DMS79 (cell line): ENCODE data around the gene PTPRT.

ENCODE experiments used
- DNase-seq: peaks from one replicate; lab custom pipeline; 2025; lab: John Stamatoyannopoulos, UW

The PTPRT gene

GRCh38 chr20:42714298-42715141, 475.2 kb downstream of the PTPRT start:
- DNase-seq, result no peak

DNA sequence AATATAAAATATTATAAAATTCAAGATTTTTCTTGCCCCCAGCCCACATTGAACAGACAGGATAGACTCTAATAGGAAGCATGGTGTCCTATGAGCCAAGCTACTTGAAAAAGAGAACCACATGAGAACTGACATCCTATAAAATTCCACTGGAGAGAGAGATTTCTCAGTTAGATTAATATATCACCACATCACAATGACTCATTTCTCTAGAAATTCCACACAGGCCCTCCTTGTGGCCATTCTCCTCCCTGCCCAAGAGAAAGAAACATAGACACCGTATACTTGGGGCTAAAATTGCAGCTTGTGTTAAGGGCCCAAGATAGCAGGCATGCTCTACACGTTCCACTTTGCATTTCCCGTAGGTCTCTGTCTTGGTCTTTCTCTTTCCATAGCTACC, 481.4 kb downstream of the PTPRT start:
- no peak for DNase-seq

GRCh38 chr20:42706759-42707158, 482.9 kb downstream of the PTPRT start:
- DNase-seq, result no peak

DNA sequence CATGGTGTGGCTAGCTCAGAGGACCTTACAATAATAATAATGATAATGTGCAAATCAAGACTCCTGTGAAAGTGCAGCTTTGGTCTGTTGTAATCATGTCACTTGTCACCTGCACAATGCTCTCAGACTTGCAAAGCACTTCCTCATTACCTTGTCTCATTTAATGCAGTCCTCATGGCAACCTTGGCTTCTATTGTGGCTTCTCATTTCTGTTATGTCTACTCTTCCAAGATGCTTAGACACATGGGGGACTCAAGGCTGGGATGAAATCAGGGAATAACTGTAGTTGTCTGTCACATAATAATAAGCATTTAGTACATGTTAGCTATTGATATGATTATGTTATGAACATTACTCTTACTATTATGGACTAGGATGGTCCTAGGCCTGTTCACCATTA, 484.2 kb downstream of the PTPRT start:
- no peak for DNase-seq

GRCh38 chr20:42703744-42704143, 486.0 kb downstream of the PTPRT start:
- DNase-seq, result no peak

- DNase-seq, result no peak
Measured at GRCh38 chr20:42701948-42702347, 487.8 kb downstream of the PTPRT start.

GRCh38 chr20:42700372-42700771, 489.3 kb downstream of the PTPRT start:
- no peak for DNase-seq

GRCh38 chr20:42697962-42698361, 491.7 kb downstream of the PTPRT start:
- DNase-seq, result no peak

GRCh38 chr20:42690842-42691437, 498.8 kb downstream of the PTPRT start:
- DNase-seq, result no peak

DNA sequence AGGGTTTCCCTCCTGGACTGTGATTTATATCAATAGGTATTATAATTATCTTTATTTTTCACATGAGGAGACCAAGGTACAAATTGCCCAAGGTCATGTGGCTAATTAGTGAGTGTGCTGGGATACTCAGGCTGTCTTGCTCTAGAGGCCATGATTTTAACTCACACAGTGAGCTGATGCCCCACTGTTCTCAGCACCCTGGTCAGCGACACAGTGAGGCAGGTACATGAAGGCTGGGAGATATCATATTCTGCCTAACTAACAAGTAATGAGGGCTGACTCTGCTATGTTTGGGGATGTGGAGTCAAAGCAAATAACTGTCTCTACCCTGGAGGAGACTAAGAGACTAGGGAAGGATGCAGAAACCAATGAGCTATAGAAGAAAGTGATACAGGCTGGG, 501.1 kb downstream of the PTPRT start:
- no peak for DNase-seq

- DNase-seq, result no peak
Measured at GRCh38 chr20:42686057-42686456, 503.6 kb downstream of the PTPRT start.

GRCh38 chr20:42678895-42679294, 510.8 kb downstream of the PTPRT start:
- DNase-seq, result no peak

GRCh38 chr20:42656130-42656529, 533.6 kb downstream of the PTPRT start:
- DNase-seq, result no peak

DNA sequence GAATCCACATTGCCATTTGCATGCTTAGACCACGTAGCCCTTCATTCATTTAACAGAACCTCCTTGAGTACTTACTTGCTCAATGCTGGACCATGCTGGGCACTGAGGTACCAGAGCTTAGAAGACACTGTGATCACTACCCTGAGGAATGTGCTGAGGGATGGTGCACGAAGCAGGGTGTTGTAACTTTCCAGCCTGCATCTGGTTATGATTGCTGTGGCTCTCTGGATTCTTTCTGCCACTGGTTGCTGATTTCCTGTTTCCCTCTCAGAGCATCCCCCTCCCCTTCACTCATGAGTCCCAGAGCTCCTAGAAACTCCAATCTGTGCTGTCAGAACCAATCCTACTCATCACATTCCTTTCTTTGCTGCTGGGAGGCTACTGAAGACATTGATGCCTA, 537.4 kb downstream of the PTPRT start:
- DNase-seq, result no peak

- DNase-seq, result no peak
Measured at GRCh38 chr20:42650191-42650746, 539.4 kb downstream of the PTPRT start.

- no peak for DNase-seq
Measured at GRCh38 chr20:42649748-42650147, 540.0 kb downstream of the PTPRT start.

GRCh38 chr20:42646250-42646649, 543.5 kb downstream of the PTPRT start:
- no peak for DNase-seq

GRCh38 chr20:42641886-42642285, 547.8 kb downstream of the PTPRT start:
- no peak for DNase-seq

DNA sequence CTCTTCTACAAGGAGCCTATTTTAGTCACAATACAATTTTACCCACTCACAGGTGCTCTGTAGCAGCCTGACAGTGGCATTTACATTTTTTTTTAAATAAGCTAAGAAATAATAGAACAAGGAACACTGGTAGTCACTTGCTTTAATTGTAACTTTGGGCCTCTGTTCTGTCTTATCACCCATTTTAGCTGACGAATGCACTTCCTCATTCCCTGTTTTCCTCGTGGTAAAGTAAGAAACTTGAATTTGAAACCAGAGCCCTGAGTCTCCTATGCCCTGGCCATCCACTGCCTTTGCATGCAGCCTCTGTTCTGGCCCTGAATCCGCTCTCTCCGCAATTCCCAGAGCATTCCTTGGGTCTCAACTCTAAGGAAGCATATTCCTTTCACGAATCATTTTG, 550.6 kb downstream of the PTPRT start:
- DNase-seq, result no peak

DNA sequence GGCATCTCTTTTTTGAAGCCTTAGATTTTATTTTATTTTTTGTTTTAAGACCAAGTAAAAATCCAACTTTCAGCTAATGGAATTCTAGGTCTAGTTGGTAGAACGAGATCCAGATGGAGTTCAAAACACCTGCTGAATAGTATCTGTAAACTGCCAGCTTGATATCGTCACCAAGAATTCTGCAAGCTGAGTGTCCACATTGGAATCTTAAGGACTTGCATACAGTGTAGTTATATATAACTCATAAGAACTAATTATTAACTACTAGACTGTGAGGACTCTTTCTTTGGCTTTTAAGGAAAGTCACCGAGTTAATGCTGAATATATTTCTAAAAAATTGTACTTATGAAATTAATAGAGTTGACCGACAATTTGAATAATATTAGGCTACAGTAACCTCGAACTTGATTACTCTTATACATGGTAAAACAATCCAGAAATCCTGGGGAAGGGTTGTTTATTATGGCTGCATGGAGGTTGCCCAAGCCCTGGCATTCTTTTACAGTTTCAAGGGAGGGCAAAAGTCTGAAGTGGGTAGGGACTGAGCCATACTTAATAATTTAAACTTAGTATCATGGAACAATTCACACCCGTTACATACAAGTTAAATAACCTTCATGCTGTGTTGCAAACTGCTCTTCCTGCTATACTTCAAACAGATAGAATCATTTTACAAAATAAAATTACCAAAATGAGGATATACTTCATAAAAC, 553.9 kb downstream of the PTPRT start:
- DNase-seq, result no peak

DNA sequence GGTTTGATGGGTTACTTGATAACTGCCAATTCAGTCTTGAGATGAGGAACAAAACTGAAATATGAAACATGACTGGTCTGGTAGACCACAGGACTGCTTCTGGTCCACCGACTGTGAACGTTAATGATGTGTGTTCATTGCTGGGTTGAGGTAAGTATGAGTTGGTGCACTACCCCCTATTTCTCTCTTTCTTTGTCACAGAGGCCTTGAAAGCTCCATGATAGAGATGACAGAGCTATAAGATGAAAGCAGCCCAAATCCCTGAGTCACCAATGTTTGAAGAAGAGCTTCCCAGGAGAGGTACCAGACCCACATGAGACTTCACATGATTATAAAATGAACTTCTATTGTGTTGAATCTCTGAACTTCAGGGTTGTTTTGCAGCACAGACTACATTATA, 555.5 kb downstream of the PTPRT start:
- DNase-seq, result no peak

DNA sequence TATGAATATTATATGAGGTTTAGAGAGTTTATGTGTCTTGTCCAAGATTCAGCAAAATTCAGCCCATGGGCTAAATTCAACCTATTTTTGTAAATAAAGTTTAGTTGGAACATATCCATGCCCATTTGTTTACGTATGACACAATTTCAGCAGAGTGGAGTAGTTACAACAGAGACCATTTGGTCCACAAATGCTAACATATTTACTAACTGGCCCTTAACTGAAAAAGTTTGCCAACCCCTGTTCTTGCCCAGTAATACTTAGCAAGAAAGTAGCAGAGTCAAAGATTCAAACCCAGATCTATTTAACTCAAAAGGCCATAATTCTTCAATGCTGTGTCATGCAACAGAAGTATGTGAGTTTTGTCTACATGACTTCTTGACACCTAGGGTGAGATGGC, 561.0 kb downstream of the PTPRT start:
- no peak for DNase-seq

GRCh38 chr20:42613076-42613475, 576.6 kb downstream of the PTPRT start:
- no peak for DNase-seq
